Kasumi-1 (cell line): ENCODE results near the gene CKAP4.

ENCODE experiments used
- DNase-seq, 2 experiments: peaks; one replicate each; lab custom pipeline; 2025; lab: John Stamatoyannopoulos, UW

The CKAP4 gene

DNA sequence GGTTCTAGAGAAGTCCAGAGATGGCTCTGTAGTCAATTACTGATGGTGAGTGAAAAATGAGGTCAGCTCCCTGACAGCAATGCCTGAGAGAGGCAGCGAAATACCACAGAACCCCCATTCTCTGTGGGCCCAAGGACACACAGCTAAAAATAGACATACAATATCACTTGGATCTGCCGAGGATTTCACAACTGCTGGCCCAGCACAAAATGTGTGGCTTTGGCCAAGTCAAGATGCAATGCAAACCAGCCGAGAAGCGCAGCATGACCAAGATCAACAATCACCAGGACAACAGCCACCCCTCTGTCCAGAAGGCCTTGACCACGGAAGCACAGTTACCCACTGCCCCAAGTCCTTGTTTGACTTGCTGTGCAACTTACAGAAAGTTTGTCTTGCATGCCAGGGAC lies 52.2 kb downstream of the CKAP4 start:
- no peak for DNase-seq

DNA sequence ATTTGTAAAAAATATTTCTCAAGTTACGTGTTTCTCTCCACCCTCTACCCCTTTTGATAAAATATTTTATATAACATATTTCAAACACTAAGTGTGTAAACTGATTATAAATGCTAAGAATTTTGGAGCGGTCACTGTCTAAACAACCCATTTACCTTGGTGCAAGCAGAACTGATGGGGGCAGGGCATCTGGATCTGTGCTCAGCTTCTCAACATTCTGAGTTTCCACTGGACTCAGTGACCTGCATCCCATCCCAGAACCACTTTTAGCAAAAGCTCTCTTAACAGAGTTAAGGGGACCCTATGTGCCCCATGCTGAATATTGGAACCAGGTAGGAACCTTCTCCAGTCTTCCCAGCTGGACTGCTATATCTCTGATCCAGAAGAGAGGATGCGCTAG lies 53.5 kb downstream of the CKAP4 start:
- no peak for DNase-seq

DNA sequence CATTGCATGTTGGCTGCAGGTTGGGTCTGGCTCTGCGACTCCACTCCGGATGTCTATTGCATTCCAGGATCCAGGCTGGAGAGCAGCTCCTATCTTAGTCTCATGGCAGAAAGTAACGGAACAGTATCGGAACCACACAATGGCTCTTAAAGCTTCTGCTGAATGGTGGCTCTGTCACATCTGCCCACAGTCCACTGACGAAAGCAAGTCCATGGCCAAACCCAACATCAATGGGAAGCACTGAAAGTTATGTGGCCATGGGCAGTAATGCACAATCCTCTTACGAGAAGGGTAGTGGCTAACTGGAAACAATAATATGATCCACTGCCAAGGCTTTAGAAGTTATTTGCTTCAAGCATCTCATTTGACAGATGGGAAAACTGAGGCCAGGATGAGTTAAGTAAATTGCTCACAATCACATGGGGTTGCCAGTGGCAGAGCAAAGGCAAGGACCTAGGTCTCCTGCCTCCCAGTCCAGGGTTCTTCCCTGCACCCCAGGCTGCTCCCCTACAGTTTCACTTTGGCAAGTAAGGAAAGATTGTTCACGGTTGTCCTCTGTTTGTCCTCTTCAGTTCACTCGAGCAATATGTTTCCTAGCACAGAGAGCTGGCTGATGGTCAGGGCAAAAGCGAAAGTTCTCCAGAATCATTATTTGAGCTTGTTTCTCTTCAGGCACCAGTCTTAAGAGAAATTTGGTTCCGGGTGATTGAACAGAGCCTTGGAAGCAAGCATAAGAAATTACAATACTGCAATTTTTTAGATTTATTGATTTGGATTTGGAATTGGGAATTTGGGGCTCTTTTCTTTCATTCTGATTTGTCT lies 54.2 kb downstream of the CKAP4 start:
- no peak for DNase-seq

DNA sequence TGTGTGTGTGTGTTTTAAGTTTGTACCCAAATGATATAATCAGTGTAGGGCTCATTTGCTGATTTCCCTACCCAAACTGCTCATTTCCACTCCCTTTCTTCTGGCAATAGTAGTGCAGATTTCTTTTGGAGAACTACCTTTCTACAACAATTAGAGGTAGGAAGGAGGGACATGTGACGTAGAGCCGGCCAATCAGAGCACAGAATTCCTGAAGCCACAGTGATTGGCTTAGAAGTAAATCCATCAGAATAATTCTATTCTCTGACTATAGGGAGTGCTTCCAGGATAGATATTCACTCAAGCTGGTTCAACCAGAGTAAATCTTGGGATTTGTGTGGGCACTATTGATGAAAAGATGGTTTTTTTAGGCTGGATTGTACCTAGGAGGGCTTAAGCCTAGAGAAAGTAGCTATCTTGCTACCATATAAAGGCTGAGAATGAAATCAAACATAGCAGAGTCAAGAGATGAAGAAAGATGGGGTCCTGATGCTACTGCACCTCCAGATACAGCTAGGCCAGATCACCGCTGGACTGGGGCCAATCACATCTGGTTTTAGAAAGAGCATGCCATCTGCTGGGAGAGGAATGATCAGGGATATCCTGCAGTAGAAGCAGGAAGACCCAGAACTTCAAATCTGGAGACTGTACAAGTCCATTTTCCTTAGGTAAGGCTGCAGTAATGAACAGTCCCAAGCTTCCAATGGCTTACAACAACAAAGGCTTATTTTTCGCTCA lies 55.0 kb downstream of the CKAP4 start:
- DNase-seq, result no peak

DNA sequence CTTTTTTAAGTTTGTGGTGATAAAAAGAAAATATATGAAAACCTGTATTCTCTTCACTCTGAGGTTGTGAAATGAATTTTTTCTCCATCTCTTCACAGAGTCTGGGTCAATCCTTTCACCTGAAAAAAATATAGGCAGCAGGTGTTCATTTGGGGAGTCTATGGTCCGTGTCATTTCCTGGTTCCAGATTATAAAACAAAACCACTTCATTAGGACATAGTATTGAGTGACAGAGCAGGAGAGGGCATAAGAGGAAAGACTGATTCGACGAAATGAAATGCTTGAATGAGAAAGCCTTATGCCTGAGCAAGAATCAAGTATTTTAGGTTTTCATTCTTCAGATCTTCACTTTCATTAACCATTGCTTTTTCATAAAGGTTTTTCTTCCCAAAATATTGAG lies 57.2 kb downstream of the CKAP4 start:
- DNase-seq, result no peak

DNA sequence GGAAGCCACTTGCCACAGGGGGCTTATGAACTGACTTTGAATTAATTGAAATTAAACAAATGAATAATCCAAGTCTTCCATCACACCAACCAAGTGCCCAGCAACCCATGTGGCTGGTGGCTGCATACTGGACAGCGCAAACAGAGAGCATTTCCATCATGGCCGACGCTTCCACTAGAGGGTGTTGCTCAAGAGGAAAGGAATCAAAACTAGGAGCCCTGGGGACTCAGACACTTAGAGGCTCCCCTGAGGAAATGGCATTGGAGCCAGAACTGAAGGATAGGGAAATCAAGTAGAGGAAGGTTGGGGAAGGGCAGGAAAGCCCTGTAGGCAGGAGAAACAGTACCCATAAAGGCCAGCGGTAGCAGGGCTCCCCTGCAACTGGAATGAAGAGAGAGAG lies 58.5 kb downstream of the CKAP4 start:
- no peak for DNase-seq

DNA sequence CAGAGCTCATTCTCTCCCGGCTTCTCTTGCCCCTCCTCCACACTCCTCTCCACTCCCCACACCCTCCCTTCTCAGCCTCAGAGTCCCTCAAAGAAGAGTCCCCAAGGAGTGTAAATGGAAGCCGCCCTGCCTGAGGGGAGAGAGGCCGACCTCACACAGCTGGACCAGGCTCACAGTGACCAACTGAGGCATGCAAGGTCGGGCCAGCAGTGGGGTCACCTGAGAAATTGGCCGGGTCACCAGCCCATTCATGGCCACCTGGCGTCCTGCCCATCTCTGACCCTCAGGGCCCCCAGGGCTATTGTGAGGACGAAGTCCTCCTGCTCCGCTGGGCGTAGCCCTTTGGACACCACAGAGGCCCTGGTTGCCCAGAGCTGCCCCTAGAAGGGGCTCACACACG lies 59.6 kb downstream of the CKAP4 start:
- DNase-seq, result no peak
